ENCODE results near the gene MTAP.
A peak's percentile ranks its signal among the peaks of the same experiment; 100 is the strongest.
"Not testable (repeated sequence)": the region's sequence is repeated elsewhere in the genome, so short reads cannot be mapped to it uniquely, and the experiment has no call there.

The MTAP gene

DNA sequence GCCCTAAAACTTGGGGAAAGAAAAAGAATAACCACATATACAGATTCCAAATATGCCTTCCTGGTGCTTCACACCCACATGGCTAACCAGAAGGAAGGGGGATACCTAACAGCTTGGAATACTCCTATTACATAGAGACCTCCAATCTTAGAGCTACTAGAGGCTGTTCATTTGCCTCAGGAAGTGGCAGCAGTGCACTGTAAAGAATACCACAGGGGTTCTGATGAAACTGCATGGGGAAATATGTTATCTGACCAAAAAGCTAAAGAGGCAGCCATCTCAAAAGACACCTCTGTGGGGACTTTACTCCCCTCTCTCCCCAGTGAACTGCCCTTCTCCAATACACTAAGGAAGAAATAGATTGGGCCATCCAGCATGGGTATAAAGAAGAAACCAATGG is 125.3 kb downstream of the MTAP start:
- DNase-seq: no peak

DNA sequence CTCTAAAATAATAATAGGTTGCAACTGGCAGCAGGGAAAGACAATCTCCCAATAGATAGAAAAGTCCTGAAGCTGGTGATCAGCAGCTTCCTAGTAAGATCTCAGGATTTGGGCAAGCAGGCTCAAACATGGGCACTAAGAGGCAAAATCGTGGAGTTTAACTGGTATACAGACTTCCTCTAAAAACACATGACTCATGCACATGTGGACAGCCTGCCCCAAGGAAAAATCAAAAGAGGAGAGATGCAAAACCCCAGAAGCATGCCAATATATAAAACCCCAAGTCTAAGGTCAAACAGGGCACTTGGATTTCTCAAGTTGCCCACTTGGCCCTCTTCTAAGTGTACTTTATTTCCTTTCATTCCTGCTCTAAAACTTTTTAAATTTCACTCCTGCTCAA is 129.0 kb downstream of the MTAP start:
- DNase-seq: no peak

DNA sequence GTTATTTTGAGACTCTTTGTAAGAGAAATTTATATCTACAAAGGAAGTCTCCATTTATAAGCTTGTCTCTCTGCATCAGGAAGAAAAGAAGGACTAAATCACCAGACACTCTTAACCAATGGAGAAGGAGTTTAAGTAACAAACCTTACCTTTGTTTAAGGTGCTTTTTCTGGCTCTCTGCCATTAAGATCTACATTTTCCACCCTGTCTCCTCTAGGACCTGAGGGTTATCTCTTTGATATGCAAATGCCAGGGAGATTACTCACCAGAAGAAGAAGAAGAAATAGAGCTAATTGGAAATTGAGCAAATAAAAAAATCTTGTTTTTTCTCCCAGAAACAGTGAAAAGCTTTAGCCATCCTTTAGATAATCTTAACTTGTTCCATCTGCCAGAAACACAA is 130.8 kb downstream of the MTAP start:
- DNase-seq: no peak

DNA sequence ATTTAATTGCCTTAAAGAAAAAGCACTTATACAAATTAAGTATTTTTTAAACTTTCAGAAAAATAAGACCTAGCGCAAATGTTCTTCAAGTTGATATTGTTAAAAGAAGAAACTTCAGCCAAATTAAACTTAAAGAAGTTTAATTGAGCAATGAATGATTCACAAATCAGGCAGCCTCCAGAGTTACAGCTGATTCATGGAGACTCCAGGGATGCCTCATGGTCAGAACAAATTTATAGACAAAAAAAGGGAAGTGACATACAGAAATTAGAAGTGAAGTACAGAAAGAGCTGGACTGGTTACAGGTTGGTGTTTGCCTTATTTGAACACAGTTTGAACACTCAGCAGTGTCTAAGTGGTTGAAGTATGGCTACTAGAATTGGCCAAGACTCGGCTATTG is 131.4 kb downstream of the MTAP start:
- no peak for DNase-seq

DNA sequence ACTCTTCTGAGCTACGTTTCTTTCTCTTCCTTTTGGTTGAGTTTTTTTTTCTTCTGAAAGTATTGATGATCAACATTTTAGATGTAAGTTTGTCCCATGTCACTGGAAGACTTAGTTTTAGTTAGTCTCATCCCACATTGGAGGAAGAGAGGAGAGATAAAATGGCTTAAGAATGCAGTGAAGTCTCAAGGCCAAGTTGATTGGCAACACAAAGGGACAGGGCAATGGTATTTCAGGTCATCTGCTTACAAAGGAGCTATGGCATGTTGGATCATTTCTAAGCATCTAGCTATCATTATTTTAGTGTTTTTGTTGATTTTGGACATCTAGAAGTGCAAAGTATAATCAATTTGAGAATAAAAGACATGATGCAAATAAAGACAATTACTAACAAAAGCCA is 133.2 kb downstream of the MTAP start:
- no peak for DNase-seq

DNA sequence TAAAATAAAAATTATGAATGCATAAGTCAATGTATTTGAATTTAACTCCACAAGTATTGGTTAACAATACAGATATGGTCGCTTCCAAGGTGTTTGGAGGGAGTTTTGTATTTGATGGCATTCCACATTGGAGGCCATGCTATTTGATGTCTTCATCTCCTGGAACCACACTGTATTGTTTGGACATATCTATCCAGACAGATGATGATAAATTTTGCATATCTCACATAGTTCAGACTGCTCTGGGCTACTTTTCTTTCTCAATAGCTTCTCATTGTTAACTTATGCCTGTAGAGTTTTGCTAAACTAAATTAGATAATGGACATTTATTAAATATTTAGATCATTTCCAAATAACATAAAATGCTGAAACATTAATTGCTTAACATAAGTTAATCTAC is 133.7 kb downstream of the MTAP start:
- DNase-seq: no peak

DNA sequence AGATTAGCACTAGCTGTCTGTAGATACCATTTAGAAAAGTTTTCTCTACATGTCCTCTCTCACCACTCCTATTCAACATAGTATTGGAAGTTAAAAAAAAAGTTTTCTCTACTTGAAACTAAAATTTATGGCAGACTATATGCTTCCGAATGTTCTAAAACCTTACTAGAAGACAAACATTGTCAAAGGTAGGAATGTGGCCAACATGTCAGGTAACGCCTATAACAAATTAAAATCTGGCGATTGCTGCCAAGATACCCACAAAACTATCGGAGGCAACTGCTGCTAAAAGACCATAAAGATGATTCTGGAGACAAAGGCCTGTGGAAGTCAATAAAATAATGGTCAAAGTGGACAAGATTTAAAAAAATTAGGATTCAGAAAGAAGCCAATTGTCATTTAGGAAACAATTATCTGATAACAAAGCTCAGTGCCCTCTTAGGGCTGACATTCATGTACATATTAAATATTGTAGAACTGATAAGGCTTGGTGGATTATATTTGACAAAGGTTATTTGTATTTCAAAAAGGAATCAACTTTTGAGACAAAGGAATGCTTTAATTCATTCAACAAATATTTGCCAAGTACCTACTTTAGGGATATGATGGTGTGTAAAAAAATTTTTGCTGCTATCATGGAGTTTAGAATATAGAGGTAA is 139.0 kb downstream of the MTAP start:
- no peak for DNase-seq

DNA sequence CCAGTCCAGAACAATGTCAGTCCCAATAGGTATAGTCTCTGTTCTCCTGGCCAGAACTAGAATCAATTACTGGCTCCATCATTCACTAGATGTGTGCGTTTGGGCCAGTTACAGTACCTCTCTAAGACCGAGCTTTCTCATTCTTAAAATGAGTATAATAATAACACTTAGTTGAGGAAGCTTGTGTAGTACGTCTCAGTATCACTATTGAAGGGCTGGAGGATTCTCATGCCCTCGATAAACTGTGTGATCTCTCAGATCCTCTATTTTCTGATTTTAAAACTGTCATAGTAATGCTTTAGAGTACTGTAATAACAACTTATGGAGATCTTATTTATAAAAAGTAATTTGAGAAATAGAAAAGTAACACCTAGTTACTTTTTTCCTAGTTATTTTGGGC is 141.0 kb downstream of the MTAP start:
- no peak for DNase-seq

DNA sequence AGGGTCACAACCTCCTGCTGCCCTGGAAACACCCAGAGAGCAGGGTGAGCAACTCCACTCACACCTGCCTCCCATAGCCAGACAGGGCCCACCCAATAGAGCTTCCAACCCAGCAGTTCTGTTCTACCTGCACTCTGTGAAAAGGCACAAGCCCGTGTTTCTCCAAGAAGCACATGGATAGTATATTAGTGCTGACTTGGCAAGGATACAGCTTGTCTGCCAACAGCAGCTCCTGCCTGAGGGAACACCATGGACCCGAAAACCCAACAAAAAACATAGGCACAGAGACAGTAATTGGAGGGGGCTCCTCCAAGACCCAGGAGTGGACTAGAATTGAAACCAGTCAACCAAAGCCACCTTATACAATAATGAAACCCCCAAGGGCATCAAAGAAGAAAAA is 143.2 kb downstream of the MTAP start:
- DNase-seq: no peak

DNA sequence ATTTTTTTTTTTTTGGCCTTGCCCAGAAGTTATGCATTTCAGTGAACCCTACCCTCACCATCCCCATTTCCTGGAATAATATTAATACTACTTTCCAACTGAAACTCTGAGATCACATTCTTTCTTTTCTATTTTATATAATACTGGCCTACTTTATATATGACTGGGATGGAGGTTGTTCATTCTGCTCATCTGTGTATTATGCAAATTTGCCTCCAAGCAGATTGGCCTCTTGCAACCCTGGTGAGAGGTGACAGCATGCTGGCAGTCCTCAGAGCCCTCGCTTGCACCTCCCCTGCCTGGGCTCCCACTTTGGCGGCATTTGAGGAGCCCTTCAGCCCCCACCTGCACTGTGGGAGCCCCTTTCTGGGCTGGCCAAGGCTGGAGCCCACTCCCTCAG is 156.4 kb downstream of the MTAP start:
- DNase-seq: no peak

DNA sequence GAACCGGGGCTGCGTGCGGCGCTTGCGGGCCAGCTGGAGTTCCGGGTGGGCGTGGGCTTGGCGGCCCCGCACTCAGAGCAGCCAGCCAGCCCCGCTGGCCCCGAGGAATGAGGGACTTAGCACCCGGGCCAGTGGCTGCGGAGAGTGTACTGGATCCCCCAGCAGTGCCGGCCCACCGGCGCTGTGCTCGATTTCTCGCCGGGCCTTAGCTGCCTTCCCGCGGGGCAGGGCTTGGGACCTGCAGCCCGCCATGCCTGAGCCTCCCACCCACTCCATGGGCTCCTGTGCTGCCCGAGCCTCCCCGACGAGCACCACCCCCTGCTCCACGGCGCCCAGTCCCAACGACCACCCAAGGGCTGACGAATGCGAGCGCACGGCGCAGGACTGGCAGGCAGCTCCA is 156.8 kb downstream of the MTAP start:
- DNase-seq: not testable (repeated sequence)

DNA sequence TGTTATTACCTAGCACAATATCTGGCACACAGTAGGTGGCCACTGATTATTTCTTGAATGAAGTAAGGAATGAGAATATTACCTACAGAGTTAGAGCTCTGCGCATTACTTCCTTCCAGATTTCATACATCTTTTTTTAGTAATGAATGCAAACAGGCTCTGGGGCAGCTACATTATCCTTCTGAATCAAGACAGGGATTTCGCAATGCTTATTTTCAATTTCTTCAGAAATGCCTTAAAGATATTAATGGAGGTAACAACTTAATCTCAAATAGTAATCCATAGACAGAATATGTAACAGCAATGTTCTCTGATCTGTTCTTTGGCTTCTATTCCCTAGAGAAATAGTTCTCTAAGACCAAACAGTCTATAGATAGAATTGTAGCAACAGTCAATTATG is 159.1 kb downstream of the MTAP start:
- no peak for DNase-seq

DNA sequence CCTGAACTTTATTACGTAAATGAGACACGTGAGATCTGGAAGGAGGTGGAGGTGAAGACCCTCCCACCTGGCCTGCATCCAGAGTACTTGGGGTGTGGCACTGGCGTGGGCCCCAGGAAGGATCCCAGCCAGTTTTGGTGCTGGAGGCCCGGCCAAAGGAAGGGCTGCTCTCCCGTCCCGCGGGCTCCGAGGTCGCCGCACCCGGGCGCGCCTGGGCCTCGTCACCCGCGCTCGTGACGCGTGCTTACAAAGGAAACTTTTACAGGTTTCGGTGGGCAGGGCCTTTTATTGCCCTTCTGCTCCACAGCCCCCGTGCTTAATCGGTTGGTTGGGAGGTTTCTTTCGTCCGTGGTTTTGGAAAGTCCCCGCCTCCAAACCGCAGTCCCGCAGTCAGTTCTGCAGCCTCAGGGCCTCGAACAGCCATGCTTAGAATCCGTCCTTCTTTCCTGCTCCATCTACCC is 162.5 kb downstream of the MTAP start:
- DNase-seq: peak; percentile 66

DNA sequence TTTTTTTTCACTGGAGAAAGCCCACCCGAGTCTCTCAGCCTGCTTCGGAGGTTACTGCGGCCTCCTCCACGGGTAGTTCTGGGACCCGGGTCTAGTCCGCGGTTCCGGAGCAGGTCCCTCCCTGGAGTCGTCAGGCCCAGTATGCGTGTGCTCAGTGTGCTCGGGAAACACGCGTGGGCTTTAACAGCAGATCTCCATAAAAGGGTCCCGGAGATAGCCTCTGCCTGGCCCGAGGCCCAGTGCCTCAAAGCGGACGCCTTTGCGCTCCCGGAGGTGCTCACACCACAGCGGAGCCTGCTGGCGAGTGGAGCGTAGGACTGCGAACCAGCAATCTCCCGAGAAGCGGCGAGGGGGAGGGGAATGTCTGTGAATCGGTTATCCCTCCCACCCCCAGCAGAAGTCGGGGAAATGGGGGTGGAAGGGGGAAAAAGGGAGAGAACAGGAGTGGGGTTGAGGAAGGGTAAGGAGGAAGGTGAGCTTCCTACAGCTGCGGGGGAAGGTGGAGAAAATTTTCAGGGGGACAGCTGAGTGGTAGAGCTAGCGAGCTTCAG is 163.0 kb downstream of the MTAP start:
- peak; percentile 28 for DNase-seq

DNA sequence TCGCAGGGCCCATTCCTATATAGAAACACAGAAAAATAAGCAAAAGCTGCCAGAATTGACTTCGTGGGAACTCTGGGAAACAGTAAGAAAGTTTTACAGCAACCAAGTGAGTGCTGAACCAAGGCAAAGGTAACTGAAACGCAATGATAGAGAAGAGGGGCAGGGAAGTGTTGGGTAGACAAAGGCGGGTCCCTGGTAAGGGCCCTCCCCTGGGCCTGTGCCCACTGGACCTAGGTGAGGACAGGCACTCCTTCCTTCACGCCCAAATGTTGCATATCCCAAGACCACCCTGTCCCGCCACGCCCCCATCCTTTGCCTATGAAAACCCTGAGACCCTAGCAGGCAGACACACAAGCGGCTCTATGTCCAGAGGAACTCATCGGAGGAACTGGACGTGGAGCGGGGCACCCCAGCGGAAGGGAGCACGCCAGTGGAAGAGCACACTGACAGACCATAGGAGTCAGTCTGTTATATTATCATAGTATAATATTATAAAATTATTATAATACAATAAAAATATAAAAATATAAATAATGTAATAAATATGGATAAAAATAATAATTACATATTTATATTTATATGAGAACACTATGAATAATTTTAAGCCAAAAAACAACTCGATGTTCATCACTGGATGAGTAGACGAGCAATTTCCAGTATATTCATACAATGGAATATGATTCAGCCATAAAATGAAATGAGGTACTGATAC is 163.9 kb downstream of the MTAP start:
- no peak for DNase-seq

DNA sequence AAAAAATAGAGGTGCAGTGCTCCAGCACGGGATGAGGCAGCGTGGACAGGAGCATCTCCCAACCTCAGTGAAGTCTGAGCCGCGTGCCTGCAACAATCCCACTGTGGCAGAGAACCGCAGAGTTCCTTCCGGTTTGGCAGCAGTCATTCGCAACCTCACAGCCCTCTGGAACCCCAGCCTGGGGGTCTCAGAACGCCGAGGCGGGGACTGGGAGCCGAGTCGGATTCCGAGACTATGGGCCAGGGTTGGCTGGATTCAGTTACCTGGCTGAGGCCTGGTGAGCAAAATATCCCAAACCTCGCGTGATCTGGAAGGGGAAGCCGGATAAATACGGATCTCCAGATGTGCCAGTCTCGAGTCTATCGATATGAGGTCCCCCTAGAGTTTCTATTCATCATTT is 164.7 kb downstream of the MTAP start:
- no peak for DNase-seq

DNA sequence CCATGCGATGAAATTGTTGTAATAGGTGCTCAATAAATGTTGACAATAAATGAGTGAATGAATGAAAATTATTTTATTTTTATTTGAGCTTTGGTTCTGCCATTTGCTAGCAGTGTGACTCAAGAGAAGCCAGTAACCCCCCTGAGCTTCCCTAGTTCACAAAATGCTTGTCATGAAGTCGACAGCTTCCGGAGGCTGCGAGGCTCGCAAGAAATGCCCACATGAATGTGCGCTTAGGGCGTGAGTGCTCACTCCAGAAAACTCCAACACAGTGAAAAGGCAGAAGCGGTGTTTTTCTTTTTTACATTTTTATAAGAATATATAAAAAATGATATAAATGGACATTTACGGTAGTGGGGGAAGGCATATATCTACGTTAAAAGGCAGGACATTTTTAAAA is 165.3 kb downstream of the MTAP start:
- DNase-seq: no peak

DNA sequence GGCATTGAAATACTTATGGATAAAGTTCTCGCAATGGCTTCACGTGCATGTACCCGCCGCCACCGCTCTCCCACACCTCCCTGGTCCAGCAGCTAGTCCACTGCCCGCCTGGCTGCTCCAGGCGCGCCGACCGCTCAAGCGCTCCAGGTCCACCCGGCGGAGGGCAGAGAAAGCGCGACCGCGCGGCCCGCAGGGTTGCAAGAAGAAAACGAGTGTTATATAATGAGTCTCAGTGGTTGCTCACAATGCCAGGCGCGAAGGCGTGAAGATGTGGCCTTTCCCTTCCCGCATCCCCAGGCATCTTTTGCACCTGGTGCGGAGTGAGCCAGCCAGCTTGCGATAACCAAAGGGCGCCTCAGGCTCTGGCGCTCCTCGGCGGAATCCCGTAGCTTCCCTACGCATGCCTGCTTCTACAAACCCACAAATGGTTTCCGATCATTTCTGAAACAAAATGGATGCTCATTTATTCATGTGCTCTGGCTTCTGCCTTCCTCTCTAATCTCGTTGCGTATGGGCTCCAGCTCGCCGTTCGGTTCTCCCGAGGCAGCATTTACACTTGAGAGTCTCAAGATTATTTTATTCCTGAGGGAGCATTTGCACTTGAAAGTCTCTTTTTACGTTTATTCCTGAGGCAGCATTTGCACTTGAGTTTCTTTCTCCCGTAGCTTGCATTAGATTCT is 166.0 kb downstream of the MTAP start:
- no peak for DNase-seq

DNA sequence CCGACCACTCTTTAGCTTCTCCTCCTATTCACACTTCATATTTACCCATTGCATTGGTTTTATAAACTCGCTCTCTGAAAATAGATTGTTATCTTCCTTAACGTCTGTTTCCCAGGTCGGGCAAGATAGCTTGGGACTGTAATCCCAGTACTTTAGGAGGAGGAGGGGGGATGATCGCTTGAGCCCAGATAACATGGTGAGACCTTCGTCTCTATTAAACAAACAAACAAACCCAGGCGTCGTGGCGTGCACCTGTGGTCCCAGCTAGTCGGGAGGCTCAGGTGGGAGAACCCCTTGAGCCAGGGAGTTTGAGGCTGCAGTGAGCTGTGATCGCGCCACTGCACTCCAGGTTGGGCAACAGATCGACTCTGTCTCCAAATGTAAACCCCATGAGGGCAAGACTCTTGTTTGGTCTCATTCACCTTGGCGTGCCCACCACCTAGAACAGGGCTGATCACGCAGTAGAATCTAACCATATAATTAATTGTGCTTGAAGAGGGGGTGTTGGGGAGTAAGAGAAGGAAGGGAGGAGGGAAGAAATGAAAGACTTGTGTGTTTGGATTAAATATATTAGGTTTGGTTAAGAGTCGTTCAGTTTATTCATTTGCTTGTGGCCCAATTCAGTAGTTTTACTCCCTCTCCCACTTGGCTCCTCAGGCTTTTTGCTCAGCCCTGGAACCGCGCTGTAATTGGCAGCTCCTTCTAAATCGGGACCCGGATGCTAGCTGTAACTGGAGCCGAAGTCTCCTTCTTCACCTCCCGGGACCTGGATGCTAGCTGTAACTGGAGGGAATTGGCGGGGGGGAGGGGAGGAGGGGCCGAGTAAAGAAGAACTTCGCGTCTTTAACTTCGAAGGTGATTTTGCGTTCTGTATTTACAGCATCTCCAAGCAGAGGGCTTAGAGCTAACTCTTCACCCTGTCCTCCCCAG is 166.8 kb downstream of the MTAP start:
- DNase-seq: no peak

DNA sequence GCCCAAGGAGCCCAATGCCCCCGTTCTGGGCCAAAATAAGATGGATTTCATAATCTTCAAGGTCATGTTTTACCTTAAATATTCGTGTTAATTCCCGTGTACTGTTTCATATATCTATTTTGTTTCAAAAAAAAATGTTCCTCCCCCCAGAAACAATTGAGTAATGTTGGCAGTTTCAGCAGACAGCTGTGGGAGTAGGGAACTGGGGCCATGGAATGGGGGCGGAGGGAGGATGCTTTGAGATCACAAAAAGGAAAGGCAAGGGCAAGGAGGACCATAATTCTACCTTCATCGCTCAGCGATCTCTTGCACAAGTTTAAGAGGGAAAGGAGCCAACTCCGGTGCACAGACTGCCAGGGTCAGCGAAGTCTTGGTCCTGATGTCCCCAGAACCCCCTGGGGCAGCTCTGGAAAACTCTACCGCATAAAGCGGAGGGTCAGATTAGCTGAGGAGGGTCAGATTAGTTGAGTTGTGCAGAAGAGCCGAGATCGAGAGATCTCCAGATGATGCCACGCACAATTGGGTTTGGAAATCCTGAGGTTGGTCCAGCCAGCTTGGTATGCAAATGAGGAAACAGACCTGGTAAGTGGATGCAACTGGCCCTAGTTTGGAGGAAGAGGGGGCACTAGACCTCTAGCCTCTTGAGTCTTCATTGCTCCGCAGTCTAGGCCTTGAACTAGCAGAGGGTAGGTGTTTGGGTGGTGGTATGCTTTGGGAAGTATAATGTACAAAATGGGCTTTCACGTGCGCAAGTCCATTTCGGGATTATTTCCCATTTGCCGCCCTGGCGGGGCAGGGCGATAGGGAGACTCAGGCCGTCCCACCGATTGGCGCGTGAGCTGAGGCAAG is 167.7 kb downstream of the MTAP start:
- DNase-seq: no peak

DNA sequence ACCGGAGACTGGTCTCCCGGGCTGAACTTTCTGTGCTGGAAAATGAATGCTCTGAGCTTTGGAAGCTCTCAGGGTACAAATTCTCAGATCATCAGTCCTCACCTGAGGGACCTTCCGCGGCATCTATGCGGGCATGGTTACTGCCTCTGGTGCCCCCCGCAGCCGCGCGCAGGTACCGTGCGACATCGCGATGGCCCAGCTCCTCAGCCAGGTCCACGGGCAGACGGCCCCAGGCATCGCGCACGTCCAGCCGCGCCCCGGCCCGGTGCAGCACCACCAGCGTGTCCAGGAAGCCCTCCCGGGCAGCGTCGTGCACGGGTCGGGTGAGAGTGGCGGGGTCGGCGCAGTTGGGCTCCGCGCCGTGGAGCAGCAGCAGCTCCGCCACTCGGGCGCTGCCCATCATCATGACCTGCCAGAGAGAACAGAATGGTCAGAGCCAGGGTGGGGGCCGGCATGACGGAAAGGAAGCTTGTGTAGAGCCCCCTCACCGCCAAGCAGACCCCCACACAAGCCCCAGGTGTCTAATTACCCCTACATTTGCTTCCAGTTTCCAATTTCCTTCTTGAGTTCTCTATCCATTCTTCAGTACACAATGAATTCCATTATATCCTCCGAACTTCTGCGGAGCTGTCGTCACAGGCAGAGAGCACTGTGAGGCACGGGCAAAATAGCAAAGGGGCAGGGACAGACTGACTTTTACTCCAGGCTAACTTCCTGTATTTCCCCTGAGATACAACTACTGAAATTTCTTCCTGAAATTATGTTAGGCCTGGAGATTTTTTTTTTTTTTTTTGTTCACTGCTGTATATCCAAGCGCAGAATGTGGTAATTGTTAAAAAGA is 168.6 kb downstream of the MTAP start:
- no peak for DNase-seq

All from central memory CD4-positive, alpha-beta T cell (primary cell).